ENCODE measurements around the gene NBAS. TPM values are rescaled to one million over a fixed set of nuclear protein-coding genes. Genes with fewer than 3 reads are reported as not detected.

Gene NBAS
- total and polyA plus RNA-seq, 9 of the 15 experiments (the other 6 are each of a cell fraction or from before 2014, with no cell fraction given) = 15.3 to 94.4 (median 69.9) TPM

DNA sequence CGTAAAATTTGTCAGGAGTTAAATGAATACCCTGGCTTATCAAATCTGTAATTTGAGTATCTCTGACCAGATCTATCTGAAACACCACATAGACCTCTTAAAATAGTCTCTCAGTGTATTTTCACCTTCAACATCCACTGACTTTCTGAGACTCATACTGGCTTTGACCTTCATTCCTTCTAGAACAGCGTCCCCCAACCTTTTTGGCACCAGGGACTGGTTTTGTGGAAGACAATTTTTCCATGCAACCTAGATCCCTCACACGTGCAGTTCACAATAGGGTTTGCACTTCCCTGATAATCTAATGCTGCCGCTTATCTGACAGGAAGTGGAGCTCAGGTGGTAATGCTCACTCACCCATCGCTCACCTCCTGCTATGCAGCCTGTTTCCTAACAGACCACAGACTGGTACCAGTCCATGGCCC lies 3.2 kb downstream of the NBAS start (continued):
- TF ChIP-seq, protein P1, sequence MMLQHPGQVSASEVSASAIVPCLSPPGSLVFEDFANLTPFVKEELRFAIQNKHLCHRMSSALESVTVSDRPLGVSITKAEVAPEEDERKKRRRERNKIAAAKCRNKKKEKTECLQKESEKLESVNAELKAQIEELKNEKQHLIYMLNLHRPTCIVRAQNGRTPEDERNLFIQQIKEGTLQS (IDR thresholded peaks at IDR 0.05) = no peak; the same call in 1 of the 2 replicates
- TF ChIP-seq, protein P1 (CRISPR knock-in tag; conservative IDR thresholded peaks at IDR 0.05) = no peak
- TF ChIP-seq HIVEP1 (CRISPR knock-in tag; IDR thresholded peaks at IDR 0.05) = no peak
- no peak for TF ChIP-seq PTBP1 (IDR thresholded peaks at IDR 0.05; ENCODE audit: low read depth, low read length)
- TF ChIP-seq HDAC3 (IDR thresholded peaks at IDR 0.05; ENCODE audit: borderline replicate concordance, partially characterized antibody) = peak; percentile 60
- 0 out of 2 replicates have a peak, but pooled peaks have one; percentile 16 for TF ChIP-seq GATAD2B (IDR thresholded peaks at IDR 0.05; ENCODE audit: borderline replicate concordance)
- TF ChIP-seq ZEB2 (IDR thresholded peaks at IDR 0.05) = peak; percentile 98

DNA sequence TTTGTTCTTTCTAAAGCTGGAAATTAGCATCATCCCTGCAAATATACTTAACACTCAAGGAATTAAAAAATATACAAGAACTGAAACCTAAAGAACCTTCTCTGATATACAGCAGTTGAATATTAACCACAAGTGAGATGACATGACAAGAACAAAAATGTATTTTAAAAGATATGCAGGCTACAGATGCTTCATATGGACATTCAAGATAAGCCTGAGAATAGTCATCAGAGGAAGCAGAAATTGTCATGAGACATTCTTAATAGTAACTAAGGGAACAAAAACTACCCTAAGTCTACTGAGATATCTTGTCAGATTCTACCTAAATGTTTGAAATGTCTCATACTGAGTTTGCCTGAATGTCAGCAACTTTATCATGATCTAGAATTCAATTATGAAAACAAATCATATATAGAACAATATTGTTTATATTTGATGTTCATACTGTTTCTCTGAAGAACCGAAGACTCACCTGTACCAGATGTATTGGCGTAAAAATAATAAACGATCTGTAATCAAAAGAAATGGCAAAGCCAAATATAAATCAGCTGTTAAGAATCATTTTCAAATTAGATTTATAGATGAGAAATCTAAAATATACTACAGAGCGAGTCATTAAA lies 4.7 kb downstream of the NBAS start:
- FAIRE-seq (peak; percentile 77), ATAC-seq (peak; percentile 9), DNase-seq (ENCODE audit: extremely low read depth in 1 of 4, low spot score in 3 of 4) (peak; percentile 57 to 81 (median 68))
- ChIA-PET CTCF (ENCODE audit: low intra/inter-chr PET ratio) (no interaction called here), POLR2A (interaction anchor here (0.9 kb wide), 1 partner anchor 10 kb away, joined by 3 read pairs; no protein-coding TSS in a partner anchor)
- no peaks in the 10 kb centered on the region for H3K27me3 ChIP-seq (ENCODE audit: control insufficient read depth in 2 of 2, insufficient read depth in 2 of 2, low read length in 2 of 2)
- WGBS (ENCODE audit: insufficient coverage, low coverage, missing lambda C conversion rate) = 28% methylated on average over 4 of the region's 4 CpGs
- H3K4me1 ChIP-seq (replicated peaks in 1 of 2; ENCODE audit: control insufficient read depth in 2 of 2, insufficient read depth in 2 of 2, low read length in 2 of 2) = peaks cover 16 to 38% of the 10 kb centered on the region in 2 experiments
- no peaks in the 10 kb centered on the region for H3K9me3 ChIP-seq (replicated peaks; ENCODE audit: control insufficient read depth, insufficient read depth, low read depth, low read length)
- peaks cover 96% of the 10 kb centered on the region for H3K79me2 ChIP-seq (ENCODE audit: control insufficient read depth, insufficient read depth, low read length)
- H3K27ac ChIP-seq (ENCODE audit: extremely low read depth, low read depth, low read length) = peak overlapping the region; percentile 95
- intact Hi-C loops (cut with micrococcal nuclease) (no loop called here), in situ Hi-C loops (cut with MboI) (no loop called here)
- no TSS peak for BruUV-seq (replicated peaks)
- H2AFZ ChIP-seq (ENCODE audit: low read depth, low read length) = no peak overlapping the region
- H4K20me1 ChIP-seq (replicated peaks; ENCODE audit: control insufficient read depth, insufficient read depth, low read length) = no peaks in the 10 kb centered on the region
- H3K9ac ChIP-seq (ENCODE audit: insufficient read depth in 1 of 2, low read depth in 2 of 2, low read length in 2 of 2) = peak overlapping the region in 1 of 2 experiments; percentile 76; a peak in 2 of 4 replicates
- peak overlapping the region; percentile 16; the same call in 1 of the 2 replicates for H3K4me3 ChIP-seq
- no peaks in the 10 kb centered on the region for H3K9me1 ChIP-seq (ENCODE audit: control insufficient read depth, insufficient read depth, low read length)
- H3K36me3 ChIP-seq (ENCODE audit: control insufficient read depth, insufficient read depth, low read length) = peaks cover 53% of the 10 kb centered on the region
- peak overlapping the region; percentile 78; the same call in 1 of the 2 replicates for H3K4me2 ChIP-seq (ENCODE audit: insufficient read depth, low read length)
- TF ChIP-seq, protein P2, sequence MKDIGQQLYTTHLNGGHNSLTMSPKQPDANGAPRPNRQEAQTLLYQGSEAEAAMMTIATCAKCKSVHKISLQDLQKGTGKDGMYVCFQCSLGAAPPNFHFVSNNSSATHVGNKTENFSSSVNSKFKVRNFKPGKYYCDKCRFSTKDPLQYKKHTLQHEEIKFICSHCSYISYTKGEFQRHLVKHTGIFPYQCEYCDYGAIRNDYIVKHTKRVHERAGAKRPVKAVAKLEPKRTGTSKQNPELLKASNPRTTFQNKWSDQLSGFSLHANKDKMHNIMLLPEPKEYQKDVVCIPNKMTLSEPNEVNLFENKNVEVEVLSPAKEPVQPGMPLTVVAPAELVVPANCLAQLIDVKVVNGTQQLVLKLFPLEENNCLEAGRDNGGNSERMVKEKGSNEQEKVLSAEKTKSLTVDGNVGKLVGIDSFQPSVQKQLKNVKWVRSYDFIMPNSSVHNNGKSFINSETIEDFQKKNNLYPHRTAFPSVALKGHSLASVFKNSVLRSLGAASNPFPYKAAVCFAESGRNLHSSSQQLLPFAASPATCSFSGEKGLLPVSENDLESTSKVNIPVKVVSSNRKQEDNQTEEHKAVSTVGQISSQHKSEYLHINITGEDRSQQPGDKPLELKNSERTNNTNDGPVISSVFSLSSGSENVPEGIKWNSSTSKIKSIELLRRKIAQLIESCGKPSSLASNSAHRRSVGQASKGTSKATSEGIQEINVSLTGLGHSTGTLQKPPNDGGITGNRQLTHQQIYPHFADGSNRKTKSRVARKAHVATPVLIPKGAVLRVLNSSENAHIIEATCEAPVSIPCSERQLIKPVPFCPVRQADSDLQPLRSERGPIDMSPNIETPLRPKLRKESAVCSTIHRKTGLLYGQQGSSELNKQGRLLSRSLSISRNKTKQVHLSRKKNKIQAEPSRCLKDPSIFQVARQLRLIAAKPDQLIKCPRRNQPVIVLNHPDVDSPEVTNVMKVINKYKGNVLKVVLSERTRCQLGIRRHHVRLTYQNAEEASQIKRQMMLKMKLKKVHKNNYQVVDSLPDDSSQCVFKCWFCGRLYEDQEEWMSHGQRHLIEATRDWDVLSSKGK (CRISPR knock-in tag; IDR thresholded peaks at IDR 0.05) = no peak
- TF ChIP-seq FOXP1 (CRISPR knock-in tag; IDR thresholded peaks at IDR 0.05) = no peak
- TF ChIP-seq, protein P3, sequence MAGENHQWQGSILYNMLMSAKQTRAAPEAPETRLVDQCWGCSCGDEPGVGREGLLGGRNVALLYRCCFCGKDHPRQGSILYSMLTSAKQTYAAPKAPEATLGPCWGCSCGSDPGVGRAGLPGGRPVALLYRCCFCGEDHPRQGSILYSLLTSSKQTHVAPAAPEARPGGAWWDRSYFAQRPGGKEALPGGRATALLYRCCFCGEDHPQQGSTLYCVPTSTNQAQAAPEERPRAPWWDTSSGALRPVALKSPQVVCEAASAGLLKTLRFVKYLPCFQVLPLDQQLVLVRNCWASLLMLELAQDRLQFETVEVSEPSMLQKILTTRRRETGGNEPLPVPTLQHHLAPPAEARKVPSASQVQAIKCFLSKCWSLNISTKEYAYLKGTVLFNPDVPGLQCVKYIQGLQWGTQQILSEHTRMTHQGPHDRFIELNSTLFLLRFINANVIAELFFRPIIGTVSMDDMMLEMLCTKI (IDR thresholded peaks at IDR 0.05; ENCODE audit: partially characterized antibody) = no peak
- no peak for TF ChIP-seq KDM2B (CRISPR knock-in tag; IDR thresholded peaks at IDR 0.05)
- TF ChIP-seq, protein P4, sequence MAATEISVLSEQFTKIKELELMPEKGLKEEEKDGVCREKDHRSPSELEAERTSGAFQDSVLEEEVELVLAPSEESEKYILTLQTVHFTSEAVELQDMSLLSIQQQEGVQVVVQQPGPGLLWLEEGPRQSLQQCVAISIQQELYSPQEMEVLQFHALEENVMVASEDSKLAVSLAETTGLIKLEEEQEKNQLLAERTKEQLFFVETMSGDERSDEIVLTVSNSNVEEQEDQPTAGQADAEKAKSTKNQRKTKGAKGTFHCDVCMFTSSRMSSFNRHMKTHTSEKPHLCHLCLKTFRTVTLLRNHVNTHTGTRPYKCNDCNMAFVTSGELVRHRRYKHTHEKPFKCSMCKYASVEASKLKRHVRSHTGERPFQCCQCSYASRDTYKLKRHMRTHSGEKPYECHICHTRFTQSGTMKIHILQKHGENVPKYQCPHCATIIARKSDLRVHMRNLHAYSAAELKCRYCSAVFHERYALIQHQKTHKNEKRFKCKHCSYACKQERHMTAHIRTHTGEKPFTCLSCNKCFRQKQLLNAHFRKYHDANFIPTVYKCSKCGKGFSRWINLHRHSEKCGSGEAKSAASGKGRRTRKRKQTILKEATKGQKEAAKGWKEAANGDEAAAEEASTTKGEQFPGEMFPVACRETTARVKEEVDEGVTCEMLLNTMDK (IDR thresholded peaks at IDR 0.05; ENCODE audit: borderline replicate concordance, insufficient read depth, low read depth, low read length, poor library complexity, severe bottlenecking) = no peak

Measured in K562 (cell line).